Occipital lobe (tissue), 2 donors: ENCODE data around the gene SYNGAP1. TPM values are rescaled to one million over a fixed set of nuclear protein-coding genes. Genes with fewer than 3 reads are reported as not detected.

Source experiments
- DNase-seq: peaks from one replicate; lab custom pipeline; 2025; lab: John Stamatoyannopoulos, UW
- total RNA-seq: library from RNA; depleted of rRNA; stranded (reverse); fragments of >200 nt; gene quantifications from one replicate; pipeline ENCODE4 v1.2.3, GENCODE V29; 2014

Gene SYNGAP1
- total RNA-seq, 1 donor from 2014 or later: 21.5 TPM

DNA sequence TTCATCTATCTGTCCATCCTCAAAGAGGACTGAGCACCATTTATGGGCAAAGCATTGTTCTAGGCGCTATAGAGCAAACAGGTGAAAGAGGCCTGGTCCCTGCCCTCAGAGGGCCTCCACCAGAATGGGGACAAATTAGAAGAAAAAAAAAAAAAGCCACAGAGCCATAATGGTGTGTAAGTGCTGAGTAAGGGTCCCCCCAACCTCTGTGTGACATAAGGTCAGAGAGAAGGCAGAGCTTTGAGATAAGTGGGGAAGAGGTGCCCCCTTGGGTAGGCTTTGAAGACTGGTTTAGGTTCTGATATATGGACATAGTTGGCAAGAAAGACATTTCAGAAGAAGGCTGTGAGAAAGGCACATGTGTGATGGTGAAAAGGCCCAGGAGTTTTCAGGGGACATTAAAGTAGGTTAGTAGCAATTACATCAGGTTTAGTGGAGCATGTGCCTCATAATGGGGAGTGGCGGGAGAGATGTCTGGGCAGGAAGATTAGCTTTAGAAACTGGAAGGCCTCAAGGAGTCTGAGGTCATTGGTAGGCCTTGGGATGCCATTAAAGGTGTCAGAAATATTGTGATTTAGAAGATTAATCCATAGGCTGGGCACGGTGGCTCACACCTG is 19.2 kb downstream of the SYNGAP1 start:
- DNase-seq: no peak

DNA sequence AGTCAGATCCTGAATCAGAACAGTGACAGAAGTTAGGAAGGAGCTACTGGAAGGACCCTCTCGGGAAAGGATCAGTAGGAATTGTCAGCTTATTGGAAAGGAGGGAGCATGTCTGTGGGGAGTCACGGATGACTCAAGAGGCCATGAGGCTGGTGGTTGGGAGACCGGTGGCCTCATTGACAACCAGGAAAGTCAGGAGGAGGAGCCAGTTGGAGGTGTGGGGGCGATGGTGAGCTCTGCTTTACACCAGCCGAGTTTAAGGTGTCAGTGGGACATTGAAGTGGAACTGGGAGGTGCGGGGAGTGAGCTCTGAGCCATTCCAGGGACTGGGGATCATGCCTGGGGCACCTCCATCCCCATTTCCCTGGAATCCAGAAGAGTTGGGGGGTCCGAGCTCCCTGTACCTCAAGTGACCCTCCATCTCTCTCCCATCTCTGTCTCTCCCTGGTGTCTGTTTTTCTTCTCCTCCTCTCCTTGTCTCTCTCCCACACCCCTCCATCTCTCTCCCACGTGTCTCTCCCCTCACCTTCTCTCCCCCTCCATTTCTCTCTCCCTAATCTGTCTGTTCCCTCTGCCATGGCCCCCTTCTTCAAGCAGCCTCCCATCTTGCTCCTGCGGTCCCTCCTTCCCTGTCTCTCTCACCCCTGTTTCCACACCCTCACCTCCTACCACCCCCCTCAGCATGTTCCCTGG is 20.2 kb downstream of the SYNGAP1 start:
- DNase-seq: no peak

DNA sequence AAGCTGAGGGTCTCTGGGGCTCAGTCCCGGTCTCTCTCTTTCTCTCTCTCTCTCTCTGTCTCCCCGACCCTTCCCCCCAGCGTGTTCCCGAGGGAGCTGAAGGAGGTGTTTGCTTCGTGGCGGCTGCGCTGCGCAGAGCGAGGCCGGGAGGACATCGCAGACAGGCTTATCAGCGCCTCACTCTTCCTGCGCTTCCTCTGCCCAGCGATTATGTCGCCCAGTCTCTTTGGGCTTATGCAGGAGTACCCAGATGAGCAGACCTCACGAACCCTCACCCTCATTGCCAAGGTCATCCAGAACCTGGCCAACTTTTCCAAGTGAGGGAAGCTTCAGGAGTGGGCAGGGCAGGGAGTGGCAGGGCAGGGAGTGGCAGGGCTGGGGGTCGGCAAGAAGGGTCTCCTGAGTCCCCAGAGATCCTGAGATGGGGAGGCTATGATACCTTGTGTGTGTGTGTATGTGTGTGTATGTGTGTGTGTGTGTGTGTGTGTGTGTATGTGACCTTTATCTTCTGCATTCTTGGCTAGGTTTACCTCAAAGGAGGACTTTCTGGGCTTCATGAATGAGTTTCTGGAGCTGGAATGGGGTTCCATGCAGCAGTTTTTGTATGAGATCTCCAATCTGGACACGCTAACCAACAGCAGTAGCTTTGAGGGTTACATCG is 20.9 kb downstream of the SYNGAP1 start:
- DNase-seq: no peak

DNA sequence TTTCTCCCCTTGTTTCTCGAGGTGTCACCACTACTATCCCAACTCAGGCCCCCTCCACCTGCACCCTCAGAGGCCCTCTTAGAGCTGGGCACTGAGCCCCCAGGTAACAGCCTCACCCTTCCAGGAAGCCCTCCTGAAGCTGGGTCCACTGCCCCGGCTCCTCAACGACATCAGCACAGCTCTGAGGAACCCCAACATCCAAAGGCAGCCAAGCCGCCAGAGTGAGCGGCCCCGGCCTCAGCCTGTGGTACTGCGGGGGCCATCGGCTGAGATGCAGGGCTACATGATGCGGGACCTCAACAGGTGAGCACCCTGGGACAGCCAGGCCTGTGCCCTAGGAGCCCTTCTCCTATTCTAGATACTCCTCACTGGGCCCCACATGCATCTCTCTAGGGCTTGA is 21.6 kb downstream of the SYNGAP1 start:
- no peak for DNase-seq

DNA sequence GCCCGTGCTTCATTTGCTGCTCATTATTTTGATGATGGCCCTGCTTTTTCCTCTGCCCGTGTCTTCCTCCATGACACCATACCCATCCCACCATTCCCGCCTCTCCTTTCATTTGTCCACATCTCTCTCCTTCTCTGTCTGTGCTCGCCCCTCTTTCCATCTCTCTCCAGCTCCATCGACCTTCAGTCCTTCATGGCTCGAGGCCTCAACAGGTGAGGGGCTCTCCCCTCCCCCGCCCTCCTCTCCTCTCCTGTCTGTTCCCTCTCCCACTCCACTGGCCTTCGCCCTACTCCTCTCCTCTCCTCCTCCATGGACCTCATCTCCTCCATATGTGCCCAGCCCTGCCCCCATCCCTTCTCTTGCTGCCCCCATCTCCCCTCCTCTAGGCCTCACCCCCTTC is 22.4 kb downstream of the SYNGAP1 start:
- DNase-seq: no peak

DNA sequence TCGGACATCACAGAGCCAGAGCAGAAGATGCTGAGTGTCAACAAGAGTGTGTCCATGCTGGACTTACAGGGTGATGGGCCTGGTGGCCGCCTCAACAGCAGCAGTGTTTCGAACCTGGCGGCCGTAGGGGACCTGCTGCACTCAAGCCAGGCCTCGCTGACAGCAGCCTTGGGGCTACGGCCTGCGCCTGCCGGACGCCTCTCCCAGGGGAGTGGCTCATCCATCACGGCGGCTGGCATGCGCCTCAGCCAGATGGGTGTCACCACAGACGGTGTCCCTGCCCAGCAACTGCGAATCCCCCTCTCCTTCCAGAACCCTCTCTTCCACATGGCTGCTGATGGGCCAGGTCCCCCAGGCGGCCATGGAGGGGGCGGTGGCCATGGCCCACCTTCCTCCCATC is 23.2 kb downstream of the SYNGAP1 start:
- no peak for DNase-seq

DNA sequence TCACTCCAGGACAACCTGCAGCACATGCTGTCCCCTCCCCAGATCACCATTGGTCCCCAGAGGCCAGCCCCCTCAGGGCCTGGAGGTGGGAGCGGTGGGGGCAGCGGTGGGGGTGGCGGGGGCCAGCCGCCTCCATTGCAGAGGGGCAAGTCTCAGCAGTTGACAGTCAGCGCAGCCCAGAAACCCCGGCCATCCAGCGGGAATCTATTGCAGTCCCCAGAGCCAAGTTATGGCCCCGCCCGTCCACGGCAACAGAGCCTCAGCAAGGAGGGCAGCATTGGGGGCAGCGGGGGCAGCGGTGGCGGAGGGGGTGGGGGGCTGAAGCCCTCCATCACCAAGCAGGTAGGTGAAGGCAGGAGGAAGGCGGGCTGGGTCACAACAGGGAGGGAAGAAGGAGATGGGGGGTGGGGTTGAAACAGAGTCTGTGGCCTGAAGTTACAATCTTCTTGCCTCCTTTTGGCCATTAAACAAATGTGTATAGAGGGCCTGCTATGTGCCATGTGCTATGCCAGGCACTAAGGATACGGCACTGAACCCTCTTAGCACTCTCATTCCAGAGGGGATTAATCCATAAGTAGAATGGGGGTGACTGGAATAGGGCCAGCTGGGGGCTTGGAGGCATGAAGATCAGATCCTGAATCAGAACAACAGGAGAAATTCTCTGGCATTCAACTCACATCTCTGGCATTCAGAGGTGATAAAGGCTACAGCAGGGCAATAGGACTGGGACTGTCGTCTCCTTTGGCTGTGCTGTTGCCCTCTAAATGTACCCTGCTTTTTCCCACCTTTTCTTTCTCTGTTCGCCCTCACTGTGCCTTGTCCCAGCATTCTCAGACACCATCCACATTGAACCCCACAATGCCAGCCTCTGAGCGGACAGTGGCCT is 24.0 kb downstream of the SYNGAP1 start:
- DNase-seq: no peak

DNA sequence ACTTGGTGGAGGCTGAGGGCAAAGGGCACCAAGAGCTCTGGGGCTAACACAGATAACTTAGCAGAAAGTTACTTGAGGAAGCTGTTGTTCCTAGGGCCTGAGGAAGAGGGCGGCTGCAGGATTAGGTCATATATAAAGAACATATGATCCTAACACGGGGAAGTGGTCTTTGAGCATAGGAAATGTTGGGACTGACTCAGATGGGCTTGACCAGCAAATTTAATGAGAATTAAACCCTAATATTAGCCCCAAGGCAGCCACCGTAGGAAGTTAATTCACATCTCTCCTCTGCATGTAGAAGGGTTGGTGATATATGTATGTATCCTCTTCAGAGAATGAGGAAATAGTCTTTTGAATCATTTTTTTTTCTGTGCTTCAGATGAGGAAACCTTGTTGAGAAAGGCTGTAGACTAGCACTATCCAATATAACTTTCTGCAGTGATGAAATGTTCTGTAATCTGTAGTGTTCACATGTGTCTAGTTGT is 25.3 kb downstream of the SYNGAP1 start:
- DNase-seq: no peak

DNA sequence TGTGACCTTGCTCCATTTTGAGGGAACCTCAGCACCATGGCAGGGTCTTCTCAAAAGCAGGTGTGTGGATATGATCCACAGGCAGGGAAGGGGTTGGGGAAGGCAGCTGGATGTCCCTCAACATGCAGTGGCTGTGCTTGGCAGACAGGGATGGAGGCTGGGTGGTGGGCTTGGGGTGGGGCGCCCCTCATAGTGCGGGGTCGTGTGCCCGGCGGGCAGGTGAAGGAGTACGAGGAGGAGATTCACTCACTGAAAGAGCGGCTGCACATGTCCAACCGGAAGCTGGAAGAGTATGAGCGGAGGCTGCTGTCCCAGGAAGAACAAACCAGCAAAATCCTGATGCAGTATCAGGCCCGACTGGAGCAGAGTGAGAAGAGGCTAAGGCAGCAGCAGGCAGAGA is 26.5 kb downstream of the SYNGAP1 start:
- no peak for DNase-seq

DNA sequence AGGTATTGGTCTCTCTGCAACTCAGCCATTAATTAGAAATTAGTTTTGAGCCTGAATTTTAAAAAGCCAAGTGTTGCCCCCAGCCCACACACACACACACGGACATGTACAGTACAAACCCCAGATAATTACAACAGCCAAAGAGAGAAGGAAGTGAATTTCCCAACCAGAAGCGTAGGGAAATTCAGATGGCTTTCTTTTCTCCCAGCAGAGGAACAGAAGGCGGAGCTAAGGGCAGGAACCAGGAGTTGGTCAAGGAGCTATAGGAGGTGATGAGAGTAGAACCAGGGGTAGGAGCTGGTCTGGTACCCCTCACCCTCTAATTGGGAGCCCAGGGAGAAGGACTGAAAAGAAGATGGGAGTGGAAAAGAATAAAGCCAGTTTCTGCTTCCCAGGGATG is 30.6 kb downstream of the SYNGAP1 start:
- DNase-seq: no peak

DNA sequence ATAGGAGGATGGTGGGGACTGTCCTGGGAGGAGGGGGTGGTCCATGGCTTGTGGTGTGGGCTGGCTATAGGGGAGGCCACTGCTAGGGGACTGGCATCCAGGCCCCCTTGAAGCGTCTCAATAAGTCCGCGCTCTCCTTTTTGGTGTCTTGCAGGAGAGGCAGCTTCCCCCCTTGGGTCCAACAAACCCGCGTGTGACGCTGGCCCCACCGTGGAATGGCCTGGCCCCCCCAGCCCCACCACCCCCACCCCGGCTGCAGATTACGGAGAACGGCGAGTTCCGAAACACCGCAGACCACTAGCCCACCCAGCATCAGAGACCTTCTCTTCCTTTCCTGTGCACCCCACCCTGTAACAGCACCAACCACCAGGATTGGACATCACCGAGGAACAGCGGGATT is 31.7 kb downstream of the SYNGAP1 start:
- DNase-seq: no peak

DNA sequence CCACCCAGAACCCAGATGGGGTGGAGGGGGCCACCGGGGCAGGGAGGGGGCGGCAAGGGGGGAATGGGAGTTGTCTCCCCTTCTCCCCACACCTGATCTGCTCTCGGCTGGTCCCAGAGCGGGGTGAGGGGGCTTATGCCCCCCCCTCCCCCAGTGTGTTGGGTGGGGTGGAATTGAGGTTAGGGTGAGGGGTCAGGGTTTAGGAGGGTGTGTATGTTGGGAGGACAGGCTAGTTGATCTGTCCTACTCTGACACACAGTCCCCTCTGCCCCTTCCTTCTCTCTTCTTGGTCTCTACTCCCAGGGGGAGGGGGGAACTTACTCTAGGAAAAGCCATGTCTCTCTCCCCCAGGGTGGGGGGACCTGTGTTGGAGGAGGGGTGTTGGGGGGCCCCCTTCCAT is 32.6 kb downstream of the SYNGAP1 start:
- DNase-seq: no peak

DNA sequence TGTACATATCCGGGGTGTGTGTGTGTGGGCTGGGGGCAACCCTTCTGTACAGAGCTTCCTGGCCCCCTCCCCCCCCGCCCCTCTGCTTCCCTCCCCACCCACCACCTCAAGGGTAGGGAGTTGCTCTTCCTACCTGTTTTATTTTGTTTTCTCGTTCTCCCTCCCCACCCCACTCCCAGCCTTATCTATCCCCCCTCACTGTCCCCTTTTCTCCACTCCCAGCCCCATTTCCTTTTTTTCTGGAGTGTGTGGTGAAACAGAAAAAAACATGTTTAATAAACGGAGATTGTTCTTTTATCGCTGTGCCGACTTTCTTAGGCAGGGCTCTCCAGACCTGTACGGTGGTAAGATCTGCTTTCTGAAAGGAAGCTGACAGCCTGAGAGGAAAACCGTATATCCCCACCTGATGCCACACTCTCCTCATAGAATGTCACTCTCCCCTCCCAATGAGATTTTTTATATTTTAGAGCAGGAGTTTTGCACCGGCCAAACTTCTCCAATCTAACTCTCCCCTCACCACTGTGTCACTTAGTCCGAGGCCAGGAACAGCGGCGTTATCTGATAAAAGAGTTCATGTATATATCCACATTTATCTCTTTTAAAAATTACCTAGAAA is 33.6 kb downstream of the SYNGAP1 start:
- DNase-seq: no peak

DNA sequence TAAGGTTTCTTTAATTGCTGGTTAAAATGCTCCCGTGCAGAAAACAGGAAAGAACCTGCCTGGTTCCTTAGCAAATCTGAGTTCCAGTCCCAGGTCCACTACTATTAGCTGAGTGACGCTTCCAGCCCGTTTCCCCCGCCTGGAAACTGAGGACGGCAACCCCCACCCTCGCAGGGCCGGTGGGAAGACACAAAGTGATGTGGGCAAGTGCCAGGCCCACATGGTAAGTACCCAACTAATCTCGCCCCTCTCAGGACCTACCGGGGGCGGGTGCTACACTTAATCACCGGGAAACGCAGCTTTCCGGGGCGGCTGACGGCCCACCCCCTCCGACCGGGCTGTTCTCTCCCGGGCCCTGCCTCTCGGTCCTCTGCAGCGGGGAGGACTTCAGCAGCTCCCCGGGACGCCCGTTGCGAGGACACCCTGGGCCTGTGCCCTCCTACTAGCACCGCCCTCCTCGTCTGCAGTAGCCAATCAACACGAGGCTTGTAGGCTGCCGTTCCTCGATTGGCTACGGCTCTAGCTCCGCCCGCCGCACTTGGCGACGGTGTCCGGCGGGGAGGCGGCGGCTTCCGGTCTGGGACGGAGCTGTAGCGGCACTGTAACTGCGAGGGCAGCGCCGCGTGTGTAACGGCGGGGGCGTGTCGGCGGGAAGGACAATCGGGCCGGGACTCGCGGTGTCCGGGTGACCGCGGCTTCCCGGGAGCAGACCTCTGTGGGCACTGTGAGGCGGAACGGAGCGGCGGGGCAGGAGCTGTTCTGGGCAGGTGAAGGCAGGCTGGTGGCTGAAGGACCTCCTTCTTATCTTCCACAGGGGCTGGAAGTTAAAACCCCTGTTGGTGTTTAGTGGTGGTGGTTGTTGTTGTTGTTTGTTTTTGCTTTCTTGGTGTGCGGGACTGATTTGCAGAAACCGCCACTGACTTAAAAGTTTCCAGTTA is 34.4 kb downstream of the SYNGAP1 start, which contains the start of gene ZBTB9:
Gene ZBTB9, plus strand, starts transcription at position 568 of the 938 bp plus-strand sequence. CDS start 525 bp downstream, outside the sequence.
- DNase-seq: peak; percentile 95

DNA sequence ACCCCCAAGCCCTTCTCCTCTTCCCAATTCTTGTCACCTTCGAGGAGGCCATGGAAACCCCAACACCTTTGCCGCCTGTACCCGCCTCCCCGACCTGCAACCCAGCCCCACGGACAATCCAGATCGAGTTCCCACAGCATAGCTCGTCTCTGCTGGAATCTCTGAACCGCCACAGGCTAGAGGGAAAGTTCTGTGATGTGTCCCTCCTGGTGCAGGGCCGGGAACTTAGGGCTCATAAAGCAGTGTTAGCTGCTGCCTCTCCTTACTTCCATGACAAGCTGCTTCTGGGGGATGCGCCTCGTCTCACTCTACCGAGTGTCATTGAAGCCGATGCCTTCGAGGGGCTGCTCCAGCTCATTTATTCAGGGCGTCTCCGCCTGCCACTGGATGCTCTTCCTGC is 35.2 kb downstream of the SYNGAP1 start:
- no peak for DNase-seq

DNA sequence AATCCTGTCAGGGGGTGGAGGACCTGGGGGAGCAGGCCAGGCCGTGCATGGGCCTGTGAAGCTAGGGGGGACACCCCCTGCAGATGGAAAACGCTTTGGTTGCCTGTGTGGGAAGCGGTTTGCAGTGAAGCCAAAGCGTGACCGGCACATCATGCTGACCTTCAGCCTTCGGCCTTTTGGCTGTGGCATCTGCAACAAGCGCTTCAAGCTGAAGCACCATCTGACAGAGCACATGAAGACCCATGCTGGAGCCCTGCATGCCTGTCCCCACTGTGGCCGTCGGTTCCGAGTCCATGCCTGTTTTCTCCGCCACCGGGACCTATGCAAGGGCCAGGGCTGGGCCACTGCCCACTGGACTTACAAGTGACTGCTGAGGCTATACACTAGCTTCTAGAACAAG is 36.3 kb downstream of the SYNGAP1 start:
- DNase-seq: no peak

DNA sequence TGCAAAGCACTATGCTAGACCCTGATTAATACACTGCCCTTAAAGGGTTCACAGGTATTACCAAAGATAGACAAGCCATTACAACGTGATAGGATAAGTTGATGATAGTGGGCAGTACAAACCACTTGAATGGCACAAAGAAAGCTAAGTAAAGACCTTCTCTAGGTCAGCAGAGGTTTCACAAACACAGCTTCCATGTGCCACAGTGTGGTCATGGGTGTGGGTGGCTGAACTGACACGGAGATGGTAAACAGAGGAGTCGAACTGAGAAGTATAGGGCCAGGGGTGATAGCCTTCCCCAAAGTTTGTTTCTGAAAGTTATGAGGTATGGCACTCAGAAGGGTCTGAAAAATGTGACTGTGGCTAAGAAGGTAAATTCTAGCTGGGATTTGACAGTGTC is 38.8 kb downstream of the SYNGAP1 start:
- no peak for DNase-seq

DNA sequence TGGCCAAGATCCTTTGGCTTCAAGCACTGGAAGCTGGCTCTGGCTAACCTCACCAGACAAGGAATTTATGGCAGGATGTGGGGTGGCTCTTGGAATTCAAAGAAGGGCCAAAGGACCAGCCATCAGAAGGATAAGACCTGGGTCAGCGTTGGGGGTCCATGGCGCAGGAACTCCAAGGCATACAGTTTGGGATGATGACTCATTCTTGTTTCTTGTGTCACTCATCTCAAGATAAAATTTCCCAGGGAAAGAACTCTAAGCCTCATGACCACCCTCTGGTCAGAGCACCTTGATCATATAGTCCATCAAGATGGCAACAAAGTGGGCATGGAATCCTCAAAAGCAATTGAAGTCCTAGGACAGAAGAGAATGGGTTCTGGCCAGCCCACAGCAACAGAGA is 39.4 kb downstream of the SYNGAP1 start:
- no peak for DNase-seq

DNA sequence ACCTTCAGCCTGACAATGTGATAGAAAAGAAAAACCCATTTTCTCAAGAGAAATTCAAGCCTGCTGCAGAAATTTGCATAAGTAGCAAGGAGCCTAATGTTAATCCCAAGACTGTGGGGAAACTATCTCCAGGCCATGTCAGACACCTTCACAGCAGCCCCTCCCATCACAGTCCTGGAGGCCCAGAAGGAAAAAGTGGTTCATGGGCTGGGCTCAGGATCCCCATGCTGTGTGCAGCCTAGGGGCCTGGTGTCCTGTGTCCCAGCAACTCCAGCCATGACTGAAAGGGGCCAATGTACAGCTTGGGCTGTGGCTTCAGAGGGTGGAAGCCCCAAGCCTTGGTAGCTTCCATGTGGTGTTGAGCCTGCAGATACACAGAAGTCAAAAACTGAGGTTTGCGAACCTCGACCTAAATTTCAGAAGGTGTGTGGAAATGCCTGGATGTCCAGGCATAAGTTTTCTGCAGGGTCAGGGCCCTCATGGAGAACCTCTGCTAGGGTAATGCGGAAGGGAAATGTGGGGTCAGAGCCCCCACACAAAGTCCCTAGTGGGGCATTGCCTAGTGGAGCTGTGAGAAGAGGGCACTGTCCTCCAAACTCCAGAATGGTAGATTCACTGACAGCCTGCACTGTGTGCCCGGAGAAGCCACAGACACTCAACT is 46.3 kb downstream of the SYNGAP1 start:
- no peak for DNase-seq

DNA sequence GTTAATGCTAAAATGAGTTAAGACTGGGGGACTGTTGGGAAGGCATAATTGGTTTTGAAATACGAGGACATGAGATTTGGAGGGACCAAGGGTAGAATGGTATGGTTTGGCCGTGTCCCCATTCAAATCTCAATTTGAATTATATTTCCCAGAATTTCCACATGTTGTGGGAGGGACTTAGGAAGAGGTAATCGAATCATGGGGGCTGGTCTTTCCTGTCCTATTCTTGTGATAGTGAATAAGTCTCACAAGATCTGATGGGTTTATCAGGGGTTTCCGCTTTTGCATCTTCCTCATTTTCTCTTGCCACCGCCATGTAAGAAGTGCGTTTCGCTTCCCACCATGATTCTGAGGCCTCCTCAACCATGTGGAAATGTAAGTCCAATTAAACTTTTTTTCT is 47.2 kb downstream of the SYNGAP1 start:
- no peak for DNase-seq
